ENCODE data around the gene ACP6.

GRCh38 chr1:147605591-147605990 is 64.7 kb downstream of the ACP6 start:
- TF ChIP-seq POLR2A (IDR thresholded peaks at IDR 0.05) (no peak), CTCF (IDR thresholded peaks at IDR 0.05) (no peak)

All from body of pancreas (tissue), 4 donors.